ENCODE data around the gene CDK10.

- TF ChIP-seq MAX (IDR thresholded peaks at IDR 0.05) = no peak
- TF ChIP-seq TAF1 (IDR thresholded peaks at IDR 0.05; ENCODE audit: low read depth) = no peak
- no peak for TF ChIP-seq EP300 (IDR thresholded peaks at IDR 0.05; ENCODE audit: borderline replicate concordance)
- TF ChIP-seq YY1 (IDR thresholded peaks at IDR 0.05; ENCODE audit: low read depth) = no peak
- no peak for TF ChIP-seq REST (IDR thresholded peaks at IDR 0.05; ENCODE audit: low read depth)
- TF ChIP-seq EGR1 (IDR thresholded peaks at IDR 0.05) = no peak
- TF ChIP-seq TCF12 (IDR thresholded peaks at IDR 0.05; ENCODE audit: low read depth) = no peak
- no peak for TF ChIP-seq USF1 (IDR thresholded peaks at IDR 0.05)
- no peak for TF ChIP-seq CREB1 (IDR thresholded peaks at IDR 0.05; ENCODE audit: low read depth)
- TF ChIP-seq RAD21 (IDR thresholded peaks at IDR 0.05; ENCODE audit: low read depth) = no peak
Observed at GRCh38 chr16:89643769-89644300, 42.7 kb upstream of the CDK10 start.

All from Ishikawa (cell line).